Kidney epithelial cell (primary cell): ENCODE measurements around the gene PPP4R4. TPM values are rescaled to one million over a fixed set of nuclear protein-coding genes. Genes with fewer than 3 reads are reported as not detected.

Source experiments
- DNase-seq: peaks from one replicate; pipeline ENCODE4 v3.0.0-alpha.2; 2010; ENCODE audit warnings: low read depth
- H3K27me3 ChIP-seq: 2 replicates; pipeline ENCODE4 v1.6.0; 2011; ENCODE audit warnings: low read length; ENCODE audit not compliant: control insufficient read depth, insufficient read depth
- H3K36me3 ChIP-seq: 2 replicates; pipeline ENCODE4 v1.5.1; 2011; ENCODE audit warnings: low read length; ENCODE audit not compliant: control insufficient read depth, insufficient read depth
- H3K4me3 ChIP-seq: 2 replicates; pipeline ENCODE4 v1.5.1; 2011; ENCODE audit warnings: low read depth, mild to moderate bottlenecking, control low read depth, low read length
- CTCF ChIP-seq: IDR thresholded peaks from 2 replicates; pipeline ENCODE4 v1.5.1; 2011; ENCODE audit warnings: mild to moderate bottlenecking, moderate library complexity, low read length, control low read depth, inconsistent platforms; ENCODE audit not compliant: insufficient read depth, poor library complexity, severe bottlenecking
- total RNA-seq: library from RNA; depleted of rRNA; stranded (reverse); fragments of >200 nt; gene quantifications from 2 replicates; pipeline ENCODE4 v1.2.3, GENCODE V29; 2015

The PPP4R4 gene
- total RNA-seq, 1 donor from 2014 or later, result 2.4 TPM

- Histone ChIP-seq H3K4me3 (no peak overlapping the region), H3K36me3 (no peaks in the 10 kb centered on the region), H3K27me3 (peaks cover 16% of the 10 kb centered on the region)
- no peak for DNase-seq
- TF ChIP-seq CTCF, result no peak
Observed at GRCh38 chr14:94177806-94178205, 3.7 kb downstream of the PPP4R4 start.

- DNase-seq, result no peak
- no peak for TF ChIP-seq CTCF
- peaks cover 16% of the 10 kb centered on the region for H3K27me3 ChIP-seq
- no peaks in the 10 kb centered on the region for H3K36me3 ChIP-seq
- H3K4me3 ChIP-seq, result no peak overlapping the region
Observed at GRCh38 chr14:94179244-94179643, 5.1 kb downstream of the PPP4R4 start.

- Histone ChIP-seq H3K36me3 (no peaks in the 10 kb centered on the region), H3K4me3 (no peak overlapping the region), H3K27me3 (peaks cover 4% of the 10 kb centered on the region)
- peak; percentile 63 for TF ChIP-seq CTCF
- DNase-seq, result no peak
Observed at GRCh38 chr14:94180655-94181271, 6.6 kb downstream of the PPP4R4 start.

GRCh38 chr14:94181835-94182234 is 7.7 kb downstream of the PPP4R4 start:
- TF ChIP-seq CTCF, result no peak
- H3K27me3 ChIP-seq, result no peaks in the 10 kb centered on the region

GRCh38 chr14:94192536-94192935 is 18.4 kb downstream of the PPP4R4 start:
- DNase-seq, result no peak
- no peak for TF ChIP-seq CTCF
- H3K4me3 ChIP-seq, result no peak overlapping the region
- H3K27me3 ChIP-seq, result no peaks in the 10 kb centered on the region
- H3K36me3 ChIP-seq, result no peaks in the 10 kb centered on the region

More at GRCh38 chr14:94181835-94182234, 7.7 kb downstream of the PPP4R4 start:
- Histone ChIP-seq H3K4me3 (no peak overlapping the region), H3K36me3 (no peaks in the 10 kb centered on the region)
- DNase-seq, result no peak

- Histone ChIP-seq H3K4me3 (no peak overlapping the region), H3K27me3 (no peaks in the 10 kb centered on the region), H3K36me3 (no peaks in the 10 kb centered on the region)
- no peak for TF ChIP-seq CTCF
- no peak for DNase-seq
Observed at GRCh38 chr14:94193776-94194175, 19.7 kb downstream of the PPP4R4 start.
